Limb (tissue), 2 donors: Measurements from ENCODE around the gene PTPRF.
"Not testable (repeated sequence)": the region's sequence is repeated elsewhere in the genome, so short reads cannot be mapped to it uniquely, and the experiment has no call there.

ENCODE experiments used
- DNase-seq, 2 donors: peaks; one replicate each; pipeline ENCODE4 v3.0.0-alpha.2; 2016; ENCODE audit errors: extremely low spot score in 2 of 2

PTPRF gene

GRCh38 chr1:43537423-43538142, 6.9 kb downstream of the PTPRF start:
- DNase-seq: no peak

- DNase-seq: no peak
Observed at GRCh38 chr1:43538143-43538487, 7.4 kb downstream of the PTPRF start.

- no peak for DNase-seq
Observed at GRCh38 chr1:43538969-43539368, 8.3 kb downstream of the PTPRF start.

- DNase-seq: no peak
Observed at GRCh38 chr1:43539726-43540434, 9.2 kb downstream of the PTPRF start.

GRCh38 chr1:43540653-43541071, 10.0 kb downstream of the PTPRF start:
- DNase-seq: no peak

- no peak for DNase-seq
Observed at GRCh38 chr1:43541141-43541540, 10.5 kb downstream of the PTPRF start.

GRCh38 chr1:43541721-43542401, 11.2 kb downstream of the PTPRF start:
- DNase-seq: peak in 1 of 2 donors; percentile 46

- DNase-seq: no peak
Observed at GRCh38 chr1:43542527-43543458, 12.1 kb downstream of the PTPRF start.

- no peak for DNase-seq
Observed at GRCh38 chr1:43543567-43543966, 12.9 kb downstream of the PTPRF start.

GRCh38 chr1:43545339-43545694, 14.6 kb downstream of the PTPRF start:
- no peak for DNase-seq

GRCh38 chr1:43545695-43546387, 15.2 kb downstream of the PTPRF start:
- DNase-seq: peak; percentile 30 to 70

- DNase-seq: no peak
Observed at GRCh38 chr1:43546388-43547100, 15.9 kb downstream of the PTPRF start.

GRCh38 chr1:43547538-43548072, 16.9 kb downstream of the PTPRF start:
- no peak for DNase-seq

- DNase-seq: no peak
Observed at GRCh38 chr1:43548285-43549271, 17.9 kb downstream of the PTPRF start.

- DNase-seq: not testable (repeated sequence)
Observed at GRCh38 chr1:43549394-43549793, 18.7 kb downstream of the PTPRF start.

GRCh38 chr1:43549921-43550597, 19.4 kb downstream of the PTPRF start:
- DNase-seq: peak; percentile 10 to 77

GRCh38 chr1:43550598-43551246, 20.0 kb downstream of the PTPRF start:
- DNase-seq: no peak
